ENCODE data around the gene SORCS1.

Gene SORCS1

DNA sequence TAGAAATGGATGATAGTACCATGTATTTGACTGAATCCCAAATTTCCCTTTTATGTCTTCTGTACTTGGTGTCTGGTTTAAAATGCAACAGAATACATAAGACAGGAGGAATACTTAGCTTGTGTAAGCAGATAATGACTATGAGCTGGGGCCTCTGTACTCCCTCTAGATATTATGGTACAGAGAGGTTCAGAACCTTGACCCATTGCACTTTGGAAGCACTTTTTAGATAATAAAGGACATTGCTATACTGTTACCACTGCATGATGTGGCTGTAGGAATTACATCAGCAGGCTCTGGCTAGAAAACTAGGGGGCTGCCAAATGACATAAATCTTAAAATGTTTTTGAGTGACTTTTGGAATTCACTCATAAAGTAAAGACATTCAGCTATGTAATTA lies 526.6 kb downstream of the SORCS1 start:
- no peak for DNase-seq

DNA sequence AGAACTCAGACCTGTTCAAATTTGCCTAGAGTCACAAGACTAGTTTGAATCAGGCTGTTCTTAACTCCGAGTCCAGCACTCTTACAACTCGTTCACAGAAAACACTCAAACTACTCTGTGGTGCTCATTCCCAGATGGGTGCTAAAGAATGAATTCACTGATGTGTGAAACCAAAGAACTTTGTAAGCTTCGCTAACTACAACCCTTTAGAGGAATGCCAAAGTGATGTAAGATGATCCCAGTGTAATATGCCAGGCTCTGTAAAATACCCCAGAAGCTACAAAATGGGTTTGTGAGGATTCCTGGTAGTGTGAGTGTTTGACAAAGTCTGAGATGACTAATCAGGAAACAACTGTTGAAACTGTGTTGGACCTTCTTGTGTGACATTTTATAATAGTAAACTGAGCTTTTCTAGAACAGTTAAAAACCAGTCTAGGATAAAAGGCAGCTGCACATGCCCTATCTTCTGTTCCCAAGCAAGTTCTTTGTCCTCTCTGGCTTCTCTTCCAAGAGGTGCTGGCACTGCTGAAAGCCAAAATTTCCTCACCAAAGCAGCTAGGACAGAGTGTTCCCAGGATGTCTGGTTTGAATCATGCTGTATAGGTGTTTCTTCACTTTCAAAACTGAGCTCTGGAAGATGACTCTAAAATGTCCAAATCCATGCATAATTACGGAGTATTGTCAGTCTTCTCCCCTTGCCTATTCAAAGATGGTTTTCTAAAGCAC lies 527.6 kb downstream of the SORCS1 start:
- DNase-seq: no peak

DNA sequence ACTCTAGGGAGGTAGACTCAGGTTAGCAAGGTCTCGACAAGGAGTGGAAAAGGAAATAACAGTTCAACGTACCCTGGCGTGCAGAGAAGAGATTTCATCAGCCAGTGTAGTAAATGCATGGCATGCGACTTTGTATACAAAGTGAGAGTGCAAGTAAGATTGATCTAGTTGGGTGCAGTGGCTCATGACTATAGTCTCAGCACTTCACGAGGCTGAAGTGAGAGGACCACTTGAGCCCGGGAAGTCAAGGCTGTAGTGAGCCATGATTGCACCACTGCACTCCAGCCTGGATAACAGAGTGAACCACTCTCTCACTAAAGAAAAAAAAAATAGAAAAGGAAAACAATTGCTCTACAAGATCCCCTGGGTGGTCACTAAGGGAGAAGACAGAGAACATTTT lies 528.6 kb downstream of the SORCS1 start:
- DNase-seq: no peak

DNA sequence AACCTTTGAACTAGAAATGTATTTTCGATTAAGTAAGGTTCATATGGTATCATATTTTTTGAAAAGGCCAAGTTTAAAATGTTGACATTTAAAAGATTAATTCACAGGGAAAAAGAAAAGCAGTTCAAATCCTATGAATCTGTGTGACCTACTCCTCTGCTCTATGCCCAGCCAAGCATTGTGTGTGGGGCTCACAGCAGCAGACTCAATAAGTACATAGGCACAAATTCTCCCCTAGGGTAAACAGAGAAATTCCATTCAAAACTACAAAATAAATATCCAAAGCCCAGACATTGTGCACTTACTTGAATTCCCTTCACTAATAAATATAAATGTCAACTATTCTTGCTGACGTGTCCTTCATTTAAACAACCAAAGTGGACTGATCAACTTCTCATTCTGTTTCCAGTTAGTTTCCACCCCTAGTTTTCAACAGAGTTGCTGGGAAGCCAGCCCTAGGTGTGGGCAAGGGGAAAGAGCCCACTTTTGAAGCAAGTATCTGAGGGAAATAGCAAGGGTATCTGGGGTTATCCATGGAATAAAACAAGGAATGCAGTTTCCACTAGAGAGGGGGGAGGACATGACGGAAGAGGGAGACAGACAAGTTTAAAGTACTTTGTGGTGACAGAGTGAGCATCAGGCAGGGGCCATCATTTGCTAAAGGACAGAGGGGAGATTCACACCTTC lies 533.3 kb downstream of the SORCS1 start:
- no peak for DNase-seq

DNA sequence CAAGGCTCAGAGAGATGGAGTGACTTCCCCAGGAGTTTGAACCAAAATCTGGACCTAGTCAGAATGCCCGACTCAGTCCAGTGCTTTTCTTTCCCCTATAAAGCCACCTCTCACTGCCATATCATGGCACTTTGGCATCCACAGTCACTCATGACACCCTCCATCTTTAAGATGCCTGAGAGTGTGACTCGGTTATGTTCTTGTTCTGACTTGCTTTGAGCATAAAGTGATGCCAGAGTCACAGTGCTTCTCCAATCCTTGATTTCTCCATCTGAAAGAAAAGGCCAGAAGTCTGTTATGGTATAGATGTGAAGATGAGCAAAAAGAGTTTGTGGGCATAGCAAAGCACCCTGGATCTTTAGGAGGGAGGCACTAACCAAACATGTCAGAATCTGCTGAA lies 538.1 kb downstream of the SORCS1 start:
- no peak for DNase-seq

DNA sequence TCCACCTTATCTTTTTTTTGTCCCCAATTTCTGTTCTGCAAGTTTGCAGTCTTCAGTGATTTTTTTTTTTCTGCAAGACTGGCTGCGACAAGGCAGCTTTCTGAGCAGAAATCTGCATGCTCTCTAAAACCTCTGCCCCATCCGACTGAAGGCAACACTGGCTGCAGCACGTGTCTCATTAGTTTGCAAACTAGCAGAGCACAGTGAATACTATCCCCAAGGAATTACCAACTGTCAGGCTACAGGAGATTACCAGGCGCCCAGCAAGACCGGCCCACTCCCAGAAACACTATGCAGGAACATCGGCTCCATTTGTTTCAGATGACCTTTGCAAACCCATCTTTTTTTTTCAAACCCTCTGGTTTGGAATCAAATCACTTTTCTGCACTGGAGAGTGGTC lies 538.8 kb downstream of the SORCS1 start:
- DNase-seq: no peak

DNA sequence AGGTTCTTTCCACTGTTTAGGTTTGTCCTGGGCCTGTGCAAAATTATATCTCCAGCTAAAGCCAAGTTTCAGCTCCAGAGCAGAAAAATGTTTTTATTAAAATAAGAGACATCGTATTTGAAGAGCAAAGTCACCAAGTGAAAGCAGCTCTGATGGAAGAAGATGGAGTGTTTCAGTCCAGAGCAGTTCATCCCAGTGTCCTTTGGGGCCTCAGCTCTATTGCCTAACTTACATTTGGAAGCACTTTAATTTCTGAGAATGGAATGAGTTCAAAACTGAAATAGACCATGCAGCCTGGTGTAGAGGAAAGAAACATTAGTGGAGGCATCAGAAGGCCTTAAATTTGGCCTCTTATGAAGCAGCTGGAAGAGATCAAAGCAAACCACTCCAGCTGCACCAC lies 545.2 kb downstream of the SORCS1 start:
- no peak for DNase-seq

DNA sequence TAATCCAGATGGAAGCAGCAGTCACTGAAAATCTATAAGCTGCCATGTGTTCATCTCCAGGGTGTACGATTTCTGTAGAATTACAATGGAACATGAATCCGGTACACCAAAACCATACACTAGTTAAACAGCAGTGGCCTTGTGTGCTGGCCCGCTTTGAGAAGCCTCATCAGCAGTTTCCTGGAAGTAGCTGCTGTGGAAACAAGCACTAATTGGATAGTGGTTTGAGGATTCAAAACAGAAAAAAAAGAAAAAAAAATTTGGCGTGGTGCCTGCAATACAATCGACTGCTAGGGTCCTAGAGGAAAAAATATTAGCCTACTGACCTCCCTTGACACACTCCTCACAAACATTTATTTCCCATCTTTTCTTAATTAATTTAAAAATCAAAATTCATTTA lies 545.9 kb downstream of the SORCS1 start:
- DNase-seq: no peak

DNA sequence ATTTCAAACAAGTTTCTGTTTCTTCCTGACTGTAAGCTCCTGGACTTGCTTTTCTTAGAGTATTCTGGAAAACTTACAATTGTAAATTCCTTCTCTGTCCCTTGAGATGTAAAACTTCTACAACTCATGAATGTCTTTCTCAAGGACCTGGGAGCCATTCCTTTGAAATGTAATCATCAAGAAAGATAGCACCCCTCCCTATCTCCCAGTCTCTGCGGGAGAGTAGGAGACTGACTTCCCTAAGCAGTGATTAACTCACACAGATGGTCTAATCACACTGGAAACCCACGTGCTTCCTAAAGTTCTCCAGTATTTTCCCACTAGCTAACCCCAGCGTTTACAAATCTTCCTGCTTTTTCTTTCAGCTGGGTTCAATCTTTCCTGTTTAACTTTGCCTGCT lies 549.4 kb downstream of the SORCS1 start:
- DNase-seq: no peak

DNA sequence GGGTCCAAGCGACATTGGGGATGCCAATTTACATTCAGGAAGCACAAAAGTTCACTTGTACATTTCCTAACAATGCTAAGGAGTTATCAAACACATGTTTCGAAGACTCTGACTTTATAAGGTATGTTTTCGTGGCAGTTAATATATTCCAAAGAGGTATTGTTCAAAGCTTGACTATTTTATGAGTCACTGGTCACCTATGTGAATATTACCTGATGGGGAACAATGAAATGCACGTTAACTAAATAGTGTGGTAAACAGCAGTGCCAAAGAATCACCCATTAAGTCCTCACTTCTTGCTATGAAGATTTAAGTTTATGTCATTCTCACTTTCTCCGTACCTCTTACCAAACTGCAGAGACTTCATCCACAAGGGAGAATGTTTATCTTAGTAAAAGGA lies 550.2 kb downstream of the SORCS1 start:
- DNase-seq: no peak

DNA sequence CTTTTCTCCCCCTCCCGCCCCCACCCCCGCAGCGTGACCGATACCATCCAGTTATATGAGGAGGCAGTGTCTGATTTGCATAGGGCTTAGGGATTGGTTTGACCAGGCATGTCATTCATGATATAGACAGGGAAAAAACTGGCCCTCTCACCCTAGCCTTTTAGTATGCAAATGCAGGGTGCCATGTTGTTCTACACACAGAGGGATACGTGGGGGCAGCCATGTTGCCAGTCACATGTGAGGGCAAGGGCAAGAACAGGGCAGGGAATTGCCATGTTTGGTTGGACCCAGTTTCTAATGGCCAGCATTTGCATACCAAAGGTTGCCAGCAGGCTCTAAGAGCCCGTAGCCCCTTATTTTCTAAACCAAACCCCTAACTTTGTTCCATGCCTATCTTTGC lies 552.1 kb downstream of the SORCS1 start:
- no peak for DNase-seq

DNA sequence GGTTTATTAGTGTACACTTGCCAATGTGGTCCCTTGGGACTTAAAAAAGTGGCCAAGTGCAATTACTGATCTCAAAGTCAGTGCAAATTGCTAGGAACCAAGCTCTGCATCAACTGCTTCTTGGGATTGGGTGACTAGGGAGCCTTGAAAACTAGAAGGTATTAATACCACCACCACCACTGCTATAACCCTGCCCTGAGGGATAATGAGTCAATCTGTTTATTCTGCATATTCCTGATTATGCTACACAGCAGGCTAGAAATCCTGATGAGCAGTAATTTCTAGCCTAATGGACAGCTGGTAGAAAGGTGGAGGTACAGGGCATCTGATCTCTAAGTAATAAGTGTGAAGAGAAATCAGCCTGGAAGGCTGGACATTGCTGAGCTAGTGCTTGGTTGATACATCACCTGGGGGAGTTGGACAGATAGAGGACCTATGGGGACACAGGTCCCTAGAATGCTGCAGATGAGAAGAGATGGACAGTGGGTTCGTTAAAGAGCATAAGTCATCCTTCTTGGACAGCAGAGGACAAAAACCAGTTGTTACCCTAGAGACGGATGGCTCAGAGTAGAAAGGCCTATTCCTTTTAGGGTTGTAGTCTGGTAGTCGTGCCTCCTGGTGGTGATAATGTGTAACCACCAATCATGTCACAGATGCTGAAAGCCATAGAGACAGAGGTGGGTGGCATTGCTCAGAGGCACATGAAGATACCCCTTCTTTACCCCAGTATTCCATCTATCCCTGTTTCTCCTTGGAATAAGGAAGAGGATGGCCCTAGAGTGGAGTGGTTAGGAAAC lies 554.8 kb downstream of the SORCS1 start:
- DNase-seq: no peak

DNA sequence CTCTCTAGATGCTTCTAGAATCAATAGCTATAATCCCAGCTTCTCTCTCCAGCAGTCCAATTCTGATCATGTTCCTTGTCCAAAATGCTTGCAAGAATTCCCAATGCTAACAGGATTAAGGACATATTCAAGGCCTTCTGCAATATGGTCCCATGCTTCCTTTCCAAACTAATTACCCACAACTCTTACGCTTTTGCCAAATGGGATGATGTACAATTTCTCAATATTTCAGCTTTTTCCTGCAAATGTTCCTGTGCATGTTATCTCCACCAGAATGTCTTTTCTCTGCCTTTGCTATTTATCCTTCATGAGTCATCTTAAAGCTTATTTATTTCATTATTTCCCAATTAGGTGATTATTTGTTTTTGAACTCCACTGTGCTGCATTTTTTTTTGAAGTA lies 556.4 kb downstream of the SORCS1 start:
- no peak for DNase-seq

DNA sequence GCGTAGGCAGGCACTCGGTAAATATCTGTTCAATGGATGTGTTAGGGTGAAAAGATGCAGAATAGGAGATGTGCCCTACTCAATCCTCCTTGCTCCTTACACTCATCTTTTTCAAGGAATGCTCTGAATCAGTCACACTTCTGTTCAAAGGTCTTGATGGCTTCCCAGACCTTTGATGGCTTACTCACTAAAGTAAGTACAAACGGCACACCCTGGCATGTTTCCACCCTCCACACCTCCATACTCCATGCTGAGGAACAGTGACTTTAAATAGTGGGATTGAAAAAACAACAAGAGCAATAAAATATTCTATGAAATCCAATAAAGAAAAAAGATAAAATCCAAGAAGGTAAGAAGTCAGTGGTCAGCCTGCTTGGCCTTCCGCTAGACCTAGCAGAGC lies 569.2 kb downstream of the SORCS1 start:
- no peak for DNase-seq

DNA sequence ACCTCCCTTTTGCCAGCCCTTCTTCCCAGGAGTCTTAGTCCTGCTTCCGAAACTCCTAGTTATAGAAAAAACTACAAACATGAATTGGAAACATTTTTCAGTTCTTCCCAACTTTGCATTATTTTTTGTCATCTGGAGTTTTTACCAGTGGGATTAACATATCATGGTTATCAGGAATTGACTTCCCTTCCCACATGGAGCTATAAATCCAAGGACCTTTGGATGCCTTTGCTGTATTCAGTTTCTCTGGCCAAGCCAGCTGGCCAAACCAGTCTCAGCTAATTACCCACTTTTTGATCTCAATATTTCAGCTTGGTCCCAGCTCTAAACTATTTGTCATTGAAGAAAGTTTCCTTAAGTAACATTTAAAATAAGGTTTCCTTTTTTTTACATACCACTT lies 570.6 kb downstream of the SORCS1 start:
- no peak for DNase-seq

DNA sequence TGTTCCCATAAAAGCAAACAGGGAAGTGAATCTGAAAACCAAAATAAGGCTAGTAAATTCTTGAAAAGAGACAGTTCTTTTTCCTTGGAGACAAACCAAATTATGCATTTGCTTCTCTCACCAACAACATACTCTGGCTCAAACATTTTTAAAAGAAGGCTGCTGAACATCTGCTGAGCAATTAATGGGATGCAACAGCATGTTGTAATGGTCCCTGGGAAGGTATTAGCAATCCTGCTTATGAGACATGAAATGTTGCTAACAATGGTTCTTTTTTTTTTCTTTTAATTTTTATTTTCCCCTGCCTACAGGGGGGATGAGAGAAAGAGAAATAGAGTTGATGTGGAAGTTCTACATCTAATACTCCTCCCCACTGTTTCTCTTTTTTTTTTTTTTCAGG lies 572.1 kb downstream of the SORCS1 start:
- no peak for DNase-seq

DNA sequence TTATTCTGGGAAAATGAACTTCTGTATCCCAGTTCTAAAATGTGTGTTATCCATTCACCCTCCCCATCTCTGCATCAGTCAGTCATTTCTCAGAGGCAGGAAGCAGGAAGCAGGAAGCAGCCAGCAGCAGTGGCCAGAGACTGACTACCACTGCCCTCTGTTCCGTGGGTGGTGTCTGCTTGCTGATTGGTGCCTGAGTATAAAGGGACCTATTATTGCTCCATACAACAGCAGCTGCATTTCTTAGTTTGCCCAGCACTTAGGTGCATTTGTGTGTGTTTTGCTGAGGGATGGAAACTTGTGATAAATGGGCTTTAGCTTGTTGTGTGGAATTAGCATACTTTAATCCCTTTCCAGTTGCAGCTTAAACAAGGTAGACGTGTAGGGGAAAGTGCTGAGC lies 582.2 kb downstream of the SORCS1 start:
- DNase-seq: no peak

DNA sequence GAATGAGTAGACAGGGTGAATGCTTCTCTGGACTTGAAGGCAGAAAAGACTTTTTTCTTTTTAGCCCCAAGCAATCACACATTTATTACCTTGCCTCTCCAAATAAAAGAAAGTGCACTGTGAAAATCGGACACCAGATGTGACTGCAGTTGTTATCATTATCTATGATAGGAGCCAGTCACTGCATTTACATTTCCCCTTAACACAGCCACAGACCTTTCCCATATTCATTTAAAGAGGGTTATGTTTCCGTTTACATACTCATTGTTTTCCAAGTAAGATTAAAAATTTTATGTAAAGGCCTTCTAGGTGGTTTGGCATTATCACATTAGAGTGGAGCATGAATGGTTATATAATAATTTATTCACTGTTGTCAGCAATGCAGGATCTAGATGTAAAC lies 586.8 kb downstream of the SORCS1 start:
- no peak for DNase-seq

DNA sequence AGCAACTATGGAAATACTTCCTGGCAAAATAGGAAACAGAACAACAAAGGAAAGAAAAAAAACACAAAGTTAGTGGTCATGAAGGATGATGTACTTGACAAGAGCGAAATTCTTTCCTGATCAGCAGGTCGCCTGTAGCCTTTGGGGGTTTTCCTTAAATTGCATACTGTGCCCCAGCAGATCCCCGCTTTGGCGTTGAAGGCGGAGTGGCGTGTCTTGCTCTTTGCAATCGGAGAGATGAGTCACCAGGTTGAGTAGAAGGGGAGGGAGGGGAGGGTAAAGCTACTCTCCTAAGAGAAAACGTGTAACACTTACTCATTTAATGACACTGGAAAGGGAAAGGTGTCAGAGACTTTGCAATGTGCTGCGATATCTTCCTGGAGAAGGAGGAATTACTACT lies 587.2 kb downstream of the SORCS1 start:
- no peak for DNase-seq

DNA sequence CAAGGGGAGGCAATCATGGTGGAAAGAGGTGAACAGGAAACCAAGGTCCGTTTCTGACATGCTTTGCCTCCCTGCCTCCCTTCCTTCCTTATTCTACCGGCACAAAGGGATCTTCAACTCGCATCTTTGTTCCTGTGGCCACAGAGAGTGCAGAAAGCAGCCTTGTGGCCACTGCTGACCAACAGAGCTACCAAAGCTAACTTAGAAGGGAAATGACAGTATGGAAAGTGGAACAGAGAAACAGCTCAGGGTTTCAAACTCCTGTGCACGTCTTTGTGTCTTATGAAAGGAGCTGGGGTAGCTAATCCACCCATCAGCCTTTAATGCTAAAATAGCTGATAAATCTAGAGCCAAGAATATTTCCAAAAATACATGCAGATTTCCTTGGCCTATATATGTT lies 588.0 kb downstream of the SORCS1 start:
- no peak for DNase-seq

DNA sequence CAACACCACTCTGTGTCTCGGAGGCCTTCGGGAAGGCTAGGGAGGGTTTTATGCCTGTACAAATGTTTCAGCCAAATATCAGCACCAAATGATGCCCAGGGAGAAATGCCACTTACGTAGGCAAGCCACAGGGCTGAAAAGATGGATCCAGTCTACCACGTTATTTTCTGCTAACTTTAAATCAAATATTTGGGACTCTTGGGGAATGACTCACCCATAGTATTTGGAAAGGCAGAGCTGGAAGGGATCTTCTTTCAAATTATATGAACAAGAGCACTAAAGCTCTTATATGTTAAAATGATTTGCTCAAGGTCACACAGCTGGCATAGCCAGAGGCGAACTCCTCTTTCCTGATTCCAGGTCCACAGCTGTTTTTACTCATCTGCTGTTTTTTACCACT lies 591.4 kb downstream of the SORCS1 start:
- DNase-seq: no peak

DNA sequence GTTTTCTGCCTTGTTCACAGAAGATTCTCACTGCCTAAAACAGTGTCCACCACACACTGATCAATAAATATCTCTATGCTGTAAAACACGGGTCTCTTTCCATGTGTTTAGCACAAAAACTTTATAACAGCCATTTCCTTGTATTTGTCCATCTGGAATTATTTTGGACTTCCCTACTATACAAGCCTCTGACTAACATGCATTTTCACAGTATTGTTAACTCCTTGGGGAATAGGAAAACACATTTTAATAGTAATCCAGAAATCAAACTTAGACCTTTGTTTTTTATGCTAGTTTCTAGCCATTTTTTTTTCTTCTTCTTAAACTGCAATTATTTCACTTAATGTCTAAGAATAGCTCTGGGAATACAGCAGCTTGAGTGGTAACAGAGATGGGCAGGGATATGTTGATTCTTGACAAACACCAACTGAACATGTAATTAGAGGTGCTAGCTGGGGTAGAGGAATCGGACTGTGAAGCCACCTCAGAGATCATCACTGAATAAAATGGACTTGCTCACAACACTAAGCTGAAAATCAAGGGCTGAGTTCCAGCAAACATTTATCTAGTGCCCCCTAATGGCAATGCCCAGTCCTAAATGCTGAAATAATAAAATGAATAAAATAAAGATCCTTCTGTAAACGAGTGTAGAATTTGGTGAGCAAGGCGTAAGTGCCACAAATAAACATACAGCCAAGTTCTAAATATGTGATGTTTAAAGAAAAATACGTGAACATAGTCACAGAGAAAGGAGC lies 593.1 kb downstream of the SORCS1 start:
- no peak for DNase-seq

DNA sequence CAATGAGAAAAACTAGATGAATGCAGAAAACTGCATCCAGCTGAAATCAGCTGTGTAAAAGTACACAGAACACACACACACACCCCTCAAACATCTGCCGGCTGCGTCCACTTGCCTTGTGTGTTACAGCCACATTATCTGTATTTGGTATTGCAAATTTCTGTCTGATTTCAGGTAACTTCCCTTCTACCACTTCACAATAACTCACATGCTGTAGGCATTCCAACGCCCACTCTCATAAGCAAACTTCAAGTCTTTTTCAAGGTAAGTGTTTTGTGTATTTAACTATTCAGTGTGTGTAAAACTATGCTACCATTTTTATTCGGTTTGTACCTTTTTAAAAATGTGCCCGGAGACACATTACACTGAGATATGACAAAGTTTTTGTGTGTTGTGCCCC lies 594.2 kb downstream of the SORCS1 start:
- DNase-seq: no peak

Data from NCI-H510A treated with DMSO at 0.1 percent for 48 hours (cell line).